Activated CD4-positive, alpha-beta memory T cell treated with anti-CD3 and anti-CD28 coated beads, Interleukin-2, amount 10 ng/mL, durations not matched to agents 7 days and 5 days (primary cell): ENCODE data around the gene NIPSNAP3A. TPM values are rescaled to one million over a fixed set of nuclear protein-coding genes. Genes with fewer than 3 reads are reported as not detected.

Experiments used
- CTCF ChIA-PET: fragments of 350-600 bp; sonication (Branson Sonifier 250); formaldehyde crosslinking; loops from one replicate; lab custom pipeline; 2021; ENCODE audit warnings: antibody characterized with exemption, inconsistent platforms; lab: Charles Lee
- POLR2A ChIA-PET: fragments of 350-600 bp; sonication (Branson Sonifier 250); formaldehyde crosslinking; loops from one replicate; lab custom pipeline; 2021; ENCODE audit warnings: antibody characterized with exemption; lab: Charles Lee
- DNase-seq: peaks from one replicate; pipeline ENCODE4 v3.0.0-alpha.2; 2020
- H3K27ac Mint-ChIP-seq: one replicate; pipeline ENCODE4 v1.8.0; 2021; ENCODE audit warnings: mild to moderate bottlenecking, mixed read lengths
- H3K27me3 Mint-ChIP-seq: one replicate; pipeline ENCODE4 v1.8.0; 2021; ENCODE audit warnings: mixed read lengths
- H3K36me3 Mint-ChIP-seq: one replicate; pipeline ENCODE4 v1.8.0; 2021; ENCODE audit warnings: low read depth, mixed read lengths
- H3K4me1 Mint-ChIP-seq: one replicate; pipeline ENCODE4 v1.8.0; 2021; ENCODE audit warnings: mixed read lengths
- H3K4me3 Mint-ChIP-seq: one replicate; pipeline ENCODE4 v1.8.0; 2021; ENCODE audit warnings: mild to moderate bottlenecking, mixed read lengths
- H3K9me3 Mint-ChIP-seq: one replicate; pipeline ENCODE4 v1.8.0; 2021; ENCODE audit warnings: mixed read lengths
- total RNA-seq, 2 experiments: library from RNA; stranded (reverse); gene quantifications; one replicate each; pipeline ENCODE4 v1.2.3, GENCODE V29; 2021

NIPSNAP3A gene
- total RNA-seq, 2 experiments from 2014 or later: 14.0 to 17.1 TPM

DNA sequence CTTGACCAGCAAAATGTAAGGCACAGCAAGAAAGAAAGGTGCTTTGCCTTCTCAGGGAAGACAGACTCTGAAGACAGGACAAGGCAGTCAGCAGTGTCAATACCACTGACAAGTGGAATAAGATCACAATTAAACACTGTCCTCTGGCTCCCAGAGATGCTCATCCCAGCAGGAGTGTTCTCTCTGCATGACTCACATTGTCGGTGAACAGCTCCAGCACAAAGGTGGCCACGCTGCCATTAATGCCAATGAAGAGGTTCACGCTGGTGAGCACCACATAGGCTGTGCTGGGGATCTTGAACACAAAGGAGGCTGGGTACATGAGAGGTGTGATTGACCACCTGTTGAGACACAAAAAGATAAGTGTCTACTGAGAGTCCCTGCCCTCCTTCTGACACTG is 48.4 kb downstream of the NIPSNAP3A start:
- Mint-ChIP-seq H3K36me3 (no peaks in the 10 kb centered on the region), H3K27me3 (no peaks in the 10 kb centered on the region), H3K9me3 (no peaks in the 10 kb centered on the region), H3K27ac (no peak overlapping the region), H3K4me3 (no peak overlapping the region), H3K4me1 (peaks cover 1% of the 10 kb centered on the region)
- CTCF ChIA-PET: no interaction called here
- DNase-seq: no peak
- POLR2A ChIA-PET: no interaction called here

GRCh38 chr9:104798209-104798995 is 50.9 kb downstream of the NIPSNAP3A start:
- Mint-ChIP-seq H3K27me3 (no peaks in the 10 kb centered on the region), H3K27ac (no peak overlapping the region), H3K4me1 (peaks cover 1% of the 10 kb centered on the region), H3K9me3 (no peaks in the 10 kb centered on the region), H3K4me3 (no peak overlapping the region), H3K36me3 (no peaks in the 10 kb centered on the region)
- POLR2A ChIA-PET: no interaction called here
- DNase-seq: no peak
- CTCF ChIA-PET: interaction anchor here (0.6 kb wide), 1 partner anchor 128 kb away, joined by 4 read pairs; no protein-coding TSS in a partner anchor

GRCh38 chr9:104800068-104800785 is 52.7 kb downstream of the NIPSNAP3A start:
- no peaks in the 10 kb centered on the region for H3K36me3 Mint-ChIP-seq
- ChIA-PET CTCF (no interaction called here), POLR2A (no interaction called here)

DNA sequence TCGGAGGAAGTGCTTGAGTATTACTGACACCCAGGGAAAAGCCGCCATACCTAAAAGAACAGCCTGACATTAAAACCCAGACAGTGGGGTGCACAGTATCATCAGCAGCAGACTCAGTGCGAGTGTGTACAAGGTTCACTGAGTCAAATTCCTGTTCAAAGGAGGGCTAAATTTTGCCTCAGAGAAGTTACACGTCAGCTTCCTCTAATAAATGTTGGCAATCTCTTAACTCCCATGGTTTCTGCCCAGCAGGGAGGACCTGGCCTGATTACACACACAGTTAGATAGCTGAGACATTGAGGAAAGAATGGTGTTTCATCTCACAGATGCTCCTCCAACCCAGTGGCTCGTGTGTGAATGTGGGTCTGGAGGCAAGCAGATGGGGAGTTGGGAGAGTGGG is 54.6 kb downstream of the NIPSNAP3A start:
- Mint-ChIP-seq H3K4me1 (no peaks in the 10 kb centered on the region), H3K27ac (no peak overlapping the region), H3K9me3 (no peaks in the 10 kb centered on the region), H3K4me3 (no peak overlapping the region), H3K36me3 (no peaks in the 10 kb centered on the region), H3K27me3 (no peaks in the 10 kb centered on the region)
- POLR2A ChIA-PET: no interaction called here
- CTCF ChIA-PET: no interaction called here
- DNase-seq: no peak

More at GRCh38 chr9:104800068-104800785, 52.7 kb downstream of the NIPSNAP3A start:
- Mint-ChIP-seq H3K4me1 (no peaks in the 10 kb centered on the region), H3K27ac (no peak overlapping the region), H3K27me3 (no peaks in the 10 kb centered on the region), H3K4me3 (no peak overlapping the region), H3K9me3 (no peaks in the 10 kb centered on the region)
- no peak for DNase-seq

DNA sequence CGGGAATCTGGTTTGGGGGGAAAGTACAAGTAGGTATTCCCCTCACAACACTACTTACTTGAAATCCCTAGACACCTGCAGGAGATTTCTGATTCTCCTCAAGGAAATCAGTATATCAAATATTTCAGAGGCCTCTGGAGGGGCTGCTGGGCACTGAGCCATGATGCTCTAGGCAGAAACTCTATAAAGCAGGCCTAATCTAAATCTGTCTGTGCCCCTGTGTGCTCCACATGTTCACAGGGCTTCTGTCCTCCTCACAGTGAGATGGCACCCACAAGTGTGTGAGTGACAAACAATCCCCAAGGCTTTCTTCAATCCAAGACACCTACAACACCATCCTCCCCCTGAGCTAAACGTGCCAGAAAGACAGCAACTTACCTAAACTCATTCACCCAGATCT is 55.4 kb downstream of the NIPSNAP3A start:
- no peaks in the 10 kb centered on the region for H3K27me3 Mint-ChIP-seq
- H3K27ac Mint-ChIP-seq: no peak overlapping the region
- no peak for DNase-seq
- no peaks in the 10 kb centered on the region for H3K36me3 Mint-ChIP-seq
- ChIA-PET POLR2A (no interaction called here), CTCF (no interaction called here)
- no peak overlapping the region for H3K4me3 Mint-ChIP-seq
- H3K4me1 Mint-ChIP-seq: no peaks in the 10 kb centered on the region
- H3K9me3 Mint-ChIP-seq: no peaks in the 10 kb centered on the region

GRCh38 chr9:104805441-104805840 is 58.0 kb downstream of the NIPSNAP3A start:
- Mint-ChIP-seq H3K9me3 (no peaks in the 10 kb centered on the region), H3K36me3 (no peaks in the 10 kb centered on the region), H3K4me3 (no peak overlapping the region), H3K4me1 (no peaks in the 10 kb centered on the region), H3K27ac (no peak overlapping the region), H3K27me3 (no peaks in the 10 kb centered on the region)
- ChIA-PET CTCF (interaction anchor here (0.6 kb wide), 1 partner anchor 49 kb away, joined by 3 read pairs; no protein-coding TSS in a partner anchor), POLR2A (no interaction called here)
- no peak for DNase-seq

DNA sequence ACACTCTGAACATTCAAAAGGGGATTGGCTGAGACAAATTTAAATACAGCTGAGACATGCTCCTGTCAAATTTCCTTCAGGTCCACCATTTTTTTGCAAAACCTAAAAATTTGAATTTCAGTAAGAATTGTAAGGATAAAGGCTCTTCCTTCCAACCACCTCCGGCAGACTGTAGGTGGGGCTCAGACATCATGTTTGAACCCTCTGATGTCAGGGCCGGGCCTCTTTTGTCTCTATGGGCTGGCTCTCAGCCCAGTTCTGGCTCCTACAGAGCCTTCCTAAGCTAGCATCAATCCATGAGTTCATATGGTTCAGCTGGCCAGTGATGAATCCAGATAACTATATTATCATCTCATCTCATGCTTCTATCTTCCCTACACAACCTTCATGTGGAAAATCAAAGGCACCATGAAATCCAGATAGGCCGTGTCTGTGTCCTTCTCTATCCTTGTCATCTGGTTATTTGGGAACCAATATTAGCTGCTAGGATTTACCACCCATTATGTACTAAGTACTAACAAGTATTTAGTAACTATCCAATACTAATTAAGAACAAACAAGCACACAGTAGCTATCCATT is 60.6 kb downstream of the NIPSNAP3A start:
- H3K4me1 Mint-ChIP-seq: no peaks in the 10 kb centered on the region
- H3K9me3 Mint-ChIP-seq: no peaks in the 10 kb centered on the region
- no peak overlapping the region for H3K27ac Mint-ChIP-seq
- no peak for DNase-seq
- ChIA-PET CTCF (interaction anchor here (0.6 kb wide), 1 partner anchor 85 kb away, joined by 5 read pairs; no protein-coding TSS in a partner anchor), POLR2A (no interaction called here)
- H3K27me3 Mint-ChIP-seq: no peaks in the 10 kb centered on the region
- no peak overlapping the region for H3K4me3 Mint-ChIP-seq
- no peaks in the 10 kb centered on the region for H3K36me3 Mint-ChIP-seq

Other genes with a start within 250 kb of the NIPSNAP3A start
- gene OR13F1, start 243.4 kb upstream of the NIPSNAP3A start, total RNA-seq: not detected
- not detected for gene OR13C4, start 220.5 kb upstream of the NIPSNAP3A start, total RNA-seq
- not detected for gene OR13C3, start 210.8 kb upstream of the NIPSNAP3A start, total RNA-seq
- gene OR13C8, start 178.5 kb upstream of the NIPSNAP3A start, total RNA-seq: not detected
- gene OR13C5, start 148.3 kb upstream of the NIPSNAP3A start, total RNA-seq: not detected
- not detected for gene OR13C2, start 142.1 kb upstream of the NIPSNAP3A start, total RNA-seq
- not detected for gene OR13C9, start 129.5 kb upstream of the NIPSNAP3A start, total RNA-seq
- gene OR13D1, start 53.2 kb upstream of the NIPSNAP3A start, total RNA-seq: not detected
- 1 to 10 TPM in 1 of 2 experiments, under 1 TPM in 1; 0.28 to 1.5 TPM for gene NIPSNAP3B, start 16.4 kb downstream of the NIPSNAP3A start, total RNA-seq
- 1 to 10 TPM in 1 of 2 experiments, under 1 TPM in 1; 0.93 to 1.6 TPM for gene ABCA1, start 180.5 kb downstream of the NIPSNAP3A start, total RNA-seq